HG02970 (cell line): ENCODE measurements around the gene TAF4.

Experiments used
- ATAC-seq: cut with Tn5 transposase; IDR thresholded peaks from one replicate; pipeline ENCODE4 v1.9.1; 2021; ENCODE audit warnings: mild to moderate bottlenecking, moderate library complexity, moderate number of reproducible peaks; ENCODE audit not compliant: unreplicated experiment, low FRiP score

The TAF4 gene

GRCh38 chr20:62027116-62027515 lies 38.6 kb downstream of the TAF4 start:
- no peak for ATAC-seq

DNA sequence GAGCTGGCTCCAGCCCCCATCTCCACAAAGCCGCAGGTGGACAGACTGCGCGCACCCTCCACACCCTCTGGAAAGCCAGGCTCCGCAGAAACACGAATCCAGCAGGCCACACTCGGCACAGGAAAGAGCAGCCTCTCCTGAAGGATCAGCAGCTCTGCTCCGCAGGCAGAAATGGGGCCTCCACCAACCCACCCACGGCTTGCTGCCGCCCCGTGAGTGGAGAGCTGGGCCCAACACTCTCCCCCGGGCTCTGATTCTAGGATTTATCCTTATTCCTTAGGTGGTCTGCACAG lies 39.2 kb downstream of the TAF4 start:
- ATAC-seq: no peak

DNA sequence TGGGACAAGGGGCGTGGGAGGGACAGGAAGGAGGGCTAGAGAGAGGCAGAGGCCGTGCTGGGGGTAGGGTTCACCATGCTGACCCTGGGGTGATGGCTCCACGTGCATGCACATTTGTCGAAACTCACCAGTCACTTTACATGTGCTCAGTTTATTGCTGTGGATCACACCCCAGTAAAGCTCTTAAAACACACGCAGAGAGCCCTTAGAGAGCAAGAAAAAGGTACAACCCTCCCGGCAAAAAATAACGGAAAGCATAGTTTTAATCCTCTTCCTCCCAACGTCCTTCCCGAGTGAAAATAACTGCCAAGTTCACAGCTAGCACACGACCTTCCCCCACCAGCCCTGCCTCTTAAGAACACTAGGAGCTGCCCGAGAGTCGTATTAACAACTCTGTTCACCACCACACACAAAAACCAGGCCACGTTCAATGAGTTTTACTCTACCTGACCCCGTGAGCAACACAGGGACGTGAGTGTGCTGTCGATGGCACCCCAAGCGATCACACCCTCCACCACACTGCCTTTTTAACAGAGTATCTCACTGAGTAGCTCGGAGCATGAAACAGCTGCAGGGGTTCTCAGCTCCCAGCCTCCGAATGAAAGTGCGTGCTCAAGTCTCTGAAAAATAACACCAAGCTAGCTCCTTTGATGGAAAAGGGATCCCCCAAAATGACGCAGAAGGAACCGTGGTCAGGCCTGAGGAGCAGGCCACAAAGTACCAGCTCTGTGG lies 39.7 kb downstream of the TAF4 start:
- no peak for ATAC-seq

GRCh38 chr20:62025394-62025793 lies 40.3 kb downstream of the TAF4 start:
- no peak for ATAC-seq

GRCh38 chr20:62023935-62024334 lies 41.7 kb downstream of the TAF4 start:
- no peak for ATAC-seq

DNA sequence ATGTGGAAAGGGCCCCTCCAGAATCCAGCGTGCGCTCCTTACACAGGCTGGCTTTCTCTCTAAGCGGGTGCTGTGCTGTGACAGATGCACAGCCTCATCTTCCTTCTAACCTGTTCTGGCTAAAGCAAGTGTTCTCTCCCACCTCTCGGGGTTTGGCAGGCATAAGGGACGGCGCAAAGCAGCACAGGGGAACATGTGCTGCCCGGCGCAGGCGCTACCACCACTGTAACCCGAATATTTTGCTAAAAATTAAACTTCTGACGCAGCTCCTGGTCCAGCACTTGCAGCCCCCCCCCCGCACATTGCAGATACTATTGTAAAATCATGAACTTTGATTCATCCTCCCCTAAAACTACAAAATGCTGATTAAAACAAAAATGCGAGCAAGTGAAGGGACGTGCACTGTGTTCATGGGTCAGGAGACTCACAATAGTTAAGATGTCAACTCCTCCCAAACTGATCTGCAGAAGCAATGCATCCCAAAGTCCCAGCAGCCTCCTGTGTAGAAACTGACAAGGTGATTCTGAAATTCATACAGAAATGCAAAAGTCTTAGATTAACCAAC lies 43.0 kb downstream of the TAF4 start:
- no peak for ATAC-seq

- no peak for ATAC-seq
Observed at GRCh38 chr20:62021793-62022385, 43.8 kb downstream of the TAF4 start.

DNA sequence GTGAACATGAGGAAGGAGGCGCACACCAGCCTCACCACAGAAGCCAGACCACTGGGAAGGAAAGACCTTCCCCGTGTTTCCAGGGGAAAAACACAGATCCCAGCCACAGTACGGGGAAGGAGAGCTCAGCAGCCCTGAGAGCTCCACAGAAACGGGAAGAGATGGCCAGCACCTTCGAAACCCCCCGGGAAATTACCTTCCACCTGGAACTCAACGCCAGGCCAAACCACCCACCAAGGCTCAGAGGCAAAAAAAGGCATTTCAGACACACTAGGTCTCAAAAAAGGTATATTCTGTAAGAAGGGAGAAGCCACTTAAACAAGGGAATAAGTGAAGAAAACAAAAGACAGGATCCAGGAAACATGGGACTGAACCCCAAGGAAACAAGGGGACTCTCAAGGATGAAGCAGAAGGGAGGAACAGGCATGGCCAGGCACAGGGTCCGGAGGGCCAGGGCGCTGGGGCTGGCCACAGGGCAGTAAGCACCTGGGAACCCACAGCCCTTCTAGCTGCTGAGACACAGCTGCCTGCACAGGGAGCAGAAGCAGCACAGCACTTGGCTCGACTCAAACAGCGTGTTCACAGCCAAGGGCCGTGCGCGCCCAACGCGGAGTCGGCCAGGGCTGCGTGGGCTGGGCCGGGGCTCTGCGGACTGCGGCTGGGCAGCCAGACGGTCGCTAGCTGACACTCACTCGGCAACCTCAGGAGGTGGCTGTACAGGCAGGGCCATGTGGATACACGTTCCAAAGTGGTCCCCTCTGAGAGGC lies 44.6 kb downstream of the TAF4 start:
- no peak for ATAC-seq

GRCh38 chr20:62019881-62020492 lies 45.7 kb downstream of the TAF4 start:
- no peak for ATAC-seq

GRCh38 chr20:62019144-62019805 lies 46.4 kb downstream of the TAF4 start:
- ATAC-seq: no peak

DNA sequence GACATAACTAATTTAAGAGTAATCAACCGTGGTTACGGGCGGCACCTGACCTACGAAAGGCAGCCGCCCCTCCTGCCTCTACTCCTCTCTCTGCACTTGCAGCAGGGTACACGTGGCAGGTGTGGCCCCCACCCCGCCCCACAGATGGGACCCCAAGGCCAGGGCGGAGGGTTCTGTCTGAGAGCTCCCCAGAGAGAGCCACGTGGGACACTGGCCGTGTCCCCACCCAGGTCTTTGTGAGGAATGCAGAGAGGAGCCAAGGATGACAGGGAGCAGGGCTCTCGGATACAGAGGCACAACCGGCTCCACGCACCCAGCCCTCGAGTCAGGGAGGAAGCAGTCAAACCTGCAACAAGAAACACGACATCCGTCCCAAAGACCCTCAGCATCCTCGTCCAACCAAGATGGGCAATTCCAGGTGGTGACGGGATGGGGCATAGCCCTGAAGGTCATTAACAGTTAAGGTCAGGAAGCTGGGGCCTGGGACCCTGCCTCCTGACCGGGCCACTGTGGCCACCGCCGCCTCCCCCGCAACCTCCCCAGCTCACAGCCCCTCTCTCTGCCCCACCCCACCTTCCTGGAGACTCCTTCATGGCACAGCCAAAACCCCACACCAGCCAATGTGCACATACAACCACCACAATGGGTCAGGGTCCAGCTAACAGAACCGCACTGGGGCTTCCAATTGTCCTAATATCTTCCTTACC lies 47.1 kb downstream of the TAF4 start:
- no peak for ATAC-seq

GRCh38 chr20:62015540-62016288 lies 50.0 kb downstream of the TAF4 start:
- no peak for ATAC-seq

GRCh38 chr20:62014889-62015537 lies 50.7 kb downstream of the TAF4 start:
- ATAC-seq: no peak

GRCh38 chr20:62014488-62014775 lies 51.2 kb downstream of the TAF4 start:
- no peak for ATAC-seq

DNA sequence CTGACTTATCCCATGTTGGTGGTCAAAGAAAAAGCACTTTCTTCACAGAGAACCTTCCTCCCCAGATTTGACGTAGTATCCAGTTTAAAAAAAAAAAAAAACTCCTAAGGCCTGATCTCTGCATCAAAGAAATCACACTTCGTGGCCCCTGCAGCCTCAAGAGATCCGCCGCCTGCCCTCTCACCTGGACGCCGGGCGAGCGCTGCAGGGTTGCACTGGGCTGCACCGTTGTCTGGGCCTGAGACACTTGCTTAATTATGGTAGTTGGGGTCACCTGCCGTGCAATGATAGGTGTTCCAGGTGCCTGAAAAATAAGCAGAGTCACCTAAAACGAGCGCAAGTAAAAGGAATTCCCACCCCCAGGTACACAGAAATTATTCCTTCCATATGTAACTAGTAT lies 53.0 kb downstream of the TAF4 start:
- ATAC-seq: no peak

DNA sequence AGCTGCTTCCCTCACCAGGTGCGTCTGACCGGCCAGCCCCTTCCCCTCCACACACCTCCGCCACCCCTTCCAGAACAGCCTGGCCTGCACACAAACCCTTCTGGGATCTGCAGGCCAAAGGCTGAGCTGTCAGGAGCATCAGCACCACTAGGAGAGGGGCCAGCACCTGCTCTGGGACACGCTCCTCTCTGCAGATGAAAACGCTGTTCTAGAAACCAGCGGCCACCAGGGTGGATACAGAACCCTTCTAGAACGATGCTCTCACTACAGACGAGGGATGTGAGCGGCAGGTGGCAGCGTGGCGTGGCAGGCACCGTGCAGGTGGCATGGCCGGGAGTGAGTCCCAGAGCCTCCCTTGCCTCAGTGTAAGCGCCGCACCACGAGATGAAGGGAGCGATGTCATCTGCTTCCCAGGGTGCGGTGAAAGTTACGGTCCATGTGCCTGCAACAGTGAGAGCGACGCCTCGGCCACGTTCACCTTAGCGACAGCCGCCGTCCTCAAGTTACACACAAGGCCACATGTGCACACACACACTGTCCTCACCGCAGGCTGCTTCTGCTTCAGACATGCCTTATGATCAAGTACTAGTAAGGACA lies 53.6 kb downstream of the TAF4 start:
- no peak for ATAC-seq

DNA sequence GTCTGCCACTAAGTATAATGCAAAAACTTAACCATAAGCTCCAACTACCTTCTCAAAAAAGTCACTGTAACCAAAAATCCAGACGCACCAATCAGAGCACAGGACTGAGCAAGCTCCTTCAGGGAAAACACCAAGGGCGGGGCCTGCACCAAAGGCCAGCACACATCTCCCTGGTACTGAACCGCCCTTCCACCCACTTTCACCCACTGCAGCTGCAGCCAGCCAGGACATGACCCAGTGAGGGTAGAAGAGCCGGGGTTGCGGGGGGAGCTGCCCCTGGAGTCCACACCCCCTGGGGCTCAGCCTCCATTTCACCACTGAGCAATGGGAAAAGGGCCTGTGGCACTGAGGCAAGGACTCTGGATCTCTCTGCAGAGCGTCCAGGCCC lies 54.3 kb downstream of the TAF4 start:
- no peak for ATAC-seq

GRCh38 chr20:62010551-62011402 lies 54.9 kb downstream of the TAF4 start:
- no peak for ATAC-seq
